HepG2 (cell line): ENCODE results near the gene POLR1G. TPM values are rescaled to one million over a fixed set of nuclear protein-coding genes. Genes with fewer than 3 reads are reported as not detected.
A peak's percentile ranks its signal among the peaks of the same experiment; 100 is the strongest.

ENCODE experiments used
- ATAC-seq: fragments of 200-7000 bp; cut with Tn5 transposase; 3 replicates; pipeline ENCODE4 v1.9.1; 2020; ENCODE audit warnings: mild to moderate bottlenecking, moderate library complexity
- BruUV-seq: library from RNA; stranded (reverse); fragments of 400-500 nt; replicated peaks from 2 replicates; lab custom pipeline; 2021; lab: Mats Ljungman, UMichigan
- CTCF ChIA-PET: fragments of 300-600 bp; formaldehyde crosslinking; extraction: SDS; loops from one replicate; lab custom pipeline; 2021; ENCODE audit warnings: low total read pairs, inconsistent platforms, low intra/inter-chr PET ratio; lab: Yijun Ruan, JAX
- POLR2A ChIA-PET: fragments of 350-600 bp; sonication (Branson Sonifier 250); formaldehyde crosslinking; loops from one replicate; lab custom pipeline; 2020; ENCODE audit warnings: antibody characterized with exemption, inconsistent platforms; lab: Yijun Ruan, JAX
- DNase-seq: peaks from one replicate; pipeline ENCODE4 v3.0.0-alpha.2; 2015; ENCODE audit warnings: low spot score
- FAIRE-seq: peaks from 3 replicates; lab custom pipeline; 2011; peaks lifted over from hg19 to GRCh38; lab: Jason Lieb, UNC
- H2AFZ ChIP-seq: one replicate; pipeline ENCODE4 v1.6.1; 2011; ENCODE audit warnings: low read length, inconsistent platforms
- H3K27ac ChIP-seq: fragments of 300-600 bp; 3 replicates; pipeline ENCODE4 v1.8.0; 2011; ENCODE audit warnings: mixed run types, mild to moderate bottlenecking, mixed read lengths, low read length, inconsistent platforms; ENCODE audit not compliant: insufficient read depth; ENCODE audit errors: extremely low read length
- H3K27me3 ChIP-seq, 2 experiments: fragments of 200-600 bp in 1 of 2; 2 replicates in 1 of 2; 3 replicates in 1 of 2; pipeline versions ENCODE4 v1.6.0 to v1.8.0; 2011; ENCODE audit warnings: low read length in 2 of 2, mild to moderate bottlenecking in 2 of 2, moderate library complexity in 2 of 2, inconsistent platforms in 1 of 2; ENCODE audit not compliant: insufficient read depth in 2 of 2, control insufficient read depth in 1 of 2
- H3K36me3 ChIP-seq, 2 experiments: fragments of 200-600 bp in 1 of 2; replicated peaks in 1 of 2; 2 replicates in 1 of 2; 3 replicates in 1 of 2; pipeline versions ENCODE4 v1.5.1 to v1.8.0; 2011; ENCODE audit warnings: low read length in 2 of 2, inconsistent platforms in 1 of 2; ENCODE audit not compliant: insufficient read depth in 2 of 2, control insufficient read depth in 1 of 2
- H3K4me1 ChIP-seq: 2 replicates; pipeline ENCODE4 v1.5.1; 2012; ENCODE audit warnings: low read length, inconsistent platforms; ENCODE audit not compliant: insufficient read depth
- H3K4me2 ChIP-seq: 2 replicates; pipeline ENCODE4 v1.6.0; 2011; ENCODE audit warnings: low read depth, low read length, inconsistent platforms
- H3K4me3 ChIP-seq, 3 experiments: fragments of 200-600 bp in 1 of 3; sonication (generic), shearing (Covaris generic) in 1 of 3; replicated peaks in 1 of 3; 2 replicates each; pipeline ENCODE4 v1.5.1; 2011 to 2016; ENCODE audit warnings: low read length in 3 of 3, inconsistent platforms in 2 of 3, low read depth in 2 of 3, mild to moderate bottlenecking in 2 of 3, control low read depth in 1 of 3, mixed read lengths in 1 of 3; ENCODE audit not compliant: insufficient read depth in 1 of 3
- H3K79me2 ChIP-seq: one replicate; pipeline ENCODE4 v1.6.1; 2011; ENCODE audit warnings: low read length, inconsistent platforms; ENCODE audit not compliant: insufficient read depth
- H3K9ac ChIP-seq: 2 replicates; pipeline ENCODE4 v1.6.0; 2011; ENCODE audit warnings: mild to moderate bottlenecking, low read depth, low read length, inconsistent platforms; ENCODE audit not compliant: insufficient read depth
- H3K9me3 ChIP-seq: 2 replicates; pipeline ENCODE4 v1.5.1; 2012; ENCODE audit warnings: mild to moderate bottlenecking, low read length
- H4K20me1 ChIP-seq: 2 replicates; pipeline ENCODE4 v1.6.0; 2011; ENCODE audit warnings: inconsistent platforms, mild to moderate bottlenecking, low read length, moderate library complexity; ENCODE audit not compliant: insufficient read depth
- HDAC1 ChIP-seq: sonication (generic); formaldehyde crosslinking; IDR thresholded peaks from 2 replicates; pipeline ENCODE4 v1.5.1; 2020; ENCODE audit warnings: mild to moderate bottlenecking, missing genetic modification reagents
- KDM5A ChIP-seq: fragments of 200-600 bp; sonication (generic); IDR thresholded peaks from 2 replicates; pipeline ENCODE4 v1.7.0; 2018; ENCODE audit warnings: antibody characterized with exemption, mild to moderate bottlenecking, low read length, borderline replicate concordance
- MAFG ChIP-seq: sonication (generic); formaldehyde crosslinking; IDR thresholded peaks from 2 replicates; pipeline ENCODE4 v1.5.1; 2020; ENCODE audit warnings: mild to moderate bottlenecking, missing genetic modification reagents
- POGZ ChIP-seq: sonication (generic); formaldehyde crosslinking; IDR thresholded peaks from 2 replicates; pipeline ENCODE4 v1.4.0; 2020; ENCODE audit warnings: mild to moderate bottlenecking, missing genetic modification reagents
- RAD51 ChIP-seq: fragments of 450-650 bp; IDR thresholded peaks from 2 replicates; pipeline ENCODE4 v1.6.1; 2016; ENCODE audit warnings: borderline replicate concordance
- SMAD1 ChIP-seq: sonication (generic); formaldehyde crosslinking; IDR thresholded peaks from 2 replicates; pipeline ENCODE4 v1.4.0; 2020; ENCODE audit warnings: missing genetic modification reagents, low read depth, mild to moderate bottlenecking, borderline replicate concordance
- SNRNP70 ChIP-seq: fragments of 200-400 bp; formaldehyde crosslinking; IDR thresholded peaks from 2 replicates; pipeline ENCODE4 v1.6.1; 2017; ENCODE audit warnings: mild to moderate bottlenecking, low read depth, low read length, moderate library complexity
- SPEN ChIP-seq: sonication (generic); formaldehyde crosslinking; IDR thresholded peaks from 2 replicates; pipeline ENCODE4 v1.5.1; 2020; ENCODE audit warnings: low read depth, mild to moderate bottlenecking, missing genetic modification reagents
- TRIM24 ChIP-seq: sonication (generic); formaldehyde crosslinking; IDR thresholded peaks from 2 replicates; pipeline ENCODE4 v1.8.0; 2022; ENCODE audit warnings: mild to moderate bottlenecking, missing genetic modification reagents
- UBTF ChIP-seq: sonication (generic); formaldehyde crosslinking; IDR thresholded peaks from 2 replicates; pipeline ENCODE4 v1.4.0; 2020; ENCODE audit warnings: mild to moderate bottlenecking, missing genetic modification reagents
- ZFX ChIP-seq: sonication (generic); formaldehyde crosslinking; IDR thresholded peaks from 2 replicates; pipeline ENCODE4 v1.4.0; 2020; ENCODE audit warnings: mild to moderate bottlenecking, low read depth, missing genetic modification reagents, moderate library complexity
- ZFY ChIP-seq: sonication (generic); formaldehyde crosslinking; IDR thresholded peaks from 2 replicates; pipeline ENCODE4 v1.4.0; 2020; ENCODE audit warnings: missing genetic modification reagents
- ZNF281 ChIP-seq: sonication (generic); formaldehyde crosslinking; IDR thresholded peaks from 2 replicates; pipeline ENCODE4 v1.4.0; 2020; ENCODE audit warnings: missing genetic modification reagents, borderline replicate concordance
- ZNF446 ChIP-seq: sonication (generic); formaldehyde crosslinking; IDR thresholded peaks from 2 replicates; pipeline ENCODE4 v1.5.0; 2020; ENCODE audit warnings: mild to moderate bottlenecking, missing genetic modification reagents
- ZNF567 ChIP-seq: sonication (generic); formaldehyde crosslinking; IDR thresholded peaks from 2 replicates; pipeline ENCODE4 v1.8.1; 2023; ENCODE audit warnings: mild to moderate bottlenecking, missing genetic modification reagents, borderline replicate concordance
- ZNF768 ChIP-seq: sonication (generic); formaldehyde crosslinking; IDR thresholded peaks from 2 replicates; pipeline ENCODE4 v1.4.0; 2020; ENCODE audit warnings: missing genetic modification reagents
- ZNF772 ChIP-seq: sonication (generic); formaldehyde crosslinking; IDR thresholded peaks from 2 replicates; pipeline ENCODE4 v1.5.0; 2020; ENCODE audit warnings: mild to moderate bottlenecking, missing genetic modification reagents
- ZSCAN29 ChIP-seq: sonication (generic); formaldehyde crosslinking; conservative IDR thresholded peaks from 2 replicates; pipeline ENCODE4 v1.4.0; 2020; ENCODE audit warnings: mild to moderate bottlenecking, missing genetic modification reagents
- WGBS: methylation state at CpG from one replicate; pipeline ENCODE4 v1.1.6; 2017; ENCODE audit warnings: low lambda C conversion rate; 5-methylcytosine and 5-hydroxymethylcytosine counted together
- in situ Hi-C: cut with HindIII; loops from 2 replicates; pipeline ENCODE4 v1.10.0; 2017; ENCODE audit warnings: low pct_unique_long_range_greater_than_20kb; ENCODE audit not compliant: extremely low pct_ligation_motif_present
- intact Hi-C: fragments of 100-400 bp; cut with micrococcal nuclease; formaldehyde crosslinking; loops from one replicate; pipeline ENCODE4 v1.10.0; 2022; ENCODE audit not compliant: unreplicated experiment
- polyA plus RNA-seq, 8 experiments: library from polyadenylated mRNA; depleted of rRNA in 3 of 8; stranded (reverse) in 7 of 8; unstranded in 1 of 8; fragments of >200 nt; fragmentation: Illumina TruSeq in 4 of 8; extraction: Trizol in 4 of 8; gene quantifications; 2 replicates each; pipeline versions ENCODE4 v1.2.1 to v1.2.3, GENCODE V29; 2011 to 2016; ENCODE audit warnings: low read depth in 4 of 8, missing spikeins in 1 of 8, mixed read lengths in 1 of 8; ENCODE audit not compliant: insufficient read depth in 1 of 8
- total RNA-seq, 5 experiments: library from RNA; depleted of rRNA; stranded (reverse); fragments of >200 nt; fragmentation: Illumina TruSeq; extraction: Trizol; gene quantifications; 2 replicates each; pipeline ENCODE4 v1.2.3, GENCODE V29; 2016; ENCODE audit warnings: low read depth in 1 of 5

Gene POLR1G
- total and polyA plus RNA-seq, 2 of the 13 experiments (the other 11 are each of a cell fraction or from before 2014, with no cell fraction given), result 3.5 to 20.8 TPM

- Histone ChIP-seq H3K36me3 (peaks cover 7 to 8% of the 10 kb centered on the region in 2 experiments; a peak in 3 of 5 replicates), H3K79me2 (peaks cover 23% of the 10 kb centered on the region), H4K20me1 (no peaks in the 10 kb centered on the region), H3K4me3 (peak within 1 kb of the TSS; percentile 75 to 84 (median 84)), H3K27ac (peak within 1 kb of the TSS; percentile 92), H3K9ac (peak within 1 kb of the TSS; percentile 94), H3K9me3 (no peaks in the 10 kb centered on the region), H2AFZ (peak within 1 kb of the TSS; percentile 65), H3K4me1 (peaks cover 29% of the 10 kb centered on the region), H3K27me3 (no peaks in the 10 kb centered on the region; a peak in 1 of 5 replicates), H3K4me2 (peak within 1 kb of the TSS; percentile 85)
- POLR2A ChIA-PET, result interaction anchor here (1.0 to 1.5 kb wide), 4 partner anchors 28 to 74 kb away, joined by 3 to 10 read pairs (median 3); no protein-coding TSS in a partner anchor
- WGBS, result 1% methylated on average over 22 of the region's 46 CpGs
- TSS peak; percentile 39 for BruUV-seq
- FAIRE-seq (no peak), DNase-seq (peak; percentile 76), ATAC-seq (peak; percentile 70)
- CTCF ChIA-PET, result interaction anchor here (1.0 to 2.8 kb wide), 4 partner anchors 21 to 81 kb away, joined by 3 to 19 read pairs (median 8); no protein-coding TSS in a partner anchor
- in situ Hi-C loops (no loop called here), intact Hi-C loops (loop anchor here (1.0 kb wide), 2 partner anchors 20 to 24 kb away; no protein-coding TSS in a partner anchor)
- TF ChIP-seq ZNF281 (CRISPR knock-in tag) (no peak), SNRNP70 (no peak), POGZ (CRISPR knock-in tag) (0 out of 2 replicates have a peak, but pooled peaks have one; percentile 8), ZFY (CRISPR knock-in tag) (0 out of 2 replicates have a peak, but pooled peaks have one; percentile 27), ZNF768 (CRISPR knock-in tag) (peak; percentile 56; the same call in 1 of the 2 replicates), HDAC1 (CRISPR knock-in tag) (peak; percentile 23; the same call in 1 of the 2 replicates), SMAD1 (peak; percentile 30; the same call in 1 of the 2 replicates), KDM5A (no peak; the same call in 1 of the 2 replicates), RAD51 (no peak), ZNF772 (CRISPR knock-in tag) (peak; percentile 29; the same call in 1 of the 2 replicates), ZNF567 (CRISPR knock-in tag) (0 out of 2 replicates have a peak, but pooled peaks have one; percentile 40), UBTF (CRISPR knock-in tag) (no peak; the same call in 1 of the 2 replicates), ZNF446 (CRISPR knock-in tag) (no peak), MAFG (no peak), TRIM24 (CRISPR knock-in tag) (no peak), SPEN (CRISPR knock-in tag) (0 out of 2 replicates have a peak, but pooled peaks have one; percentile 33), ZFX (peak; percentile 23; the same call in 1 of the 2 replicates), ZSCAN29 (CRISPR knock-in tag) (peak; percentile 19; the same call in 1 of the 2 replicates)
These were observed 1.6 kb upstream of the POLR1G start, which contains the start of gene PPP1R13L for GRCh38 chr19:45404557-45405434. PPP1R13L (minus strand) TSS chr19:45405069; CDS start chr19:45398318, 6,751 bp downstream.
